Measurements from ENCODE around the gene AKT2.

The AKT2 gene

DNA sequence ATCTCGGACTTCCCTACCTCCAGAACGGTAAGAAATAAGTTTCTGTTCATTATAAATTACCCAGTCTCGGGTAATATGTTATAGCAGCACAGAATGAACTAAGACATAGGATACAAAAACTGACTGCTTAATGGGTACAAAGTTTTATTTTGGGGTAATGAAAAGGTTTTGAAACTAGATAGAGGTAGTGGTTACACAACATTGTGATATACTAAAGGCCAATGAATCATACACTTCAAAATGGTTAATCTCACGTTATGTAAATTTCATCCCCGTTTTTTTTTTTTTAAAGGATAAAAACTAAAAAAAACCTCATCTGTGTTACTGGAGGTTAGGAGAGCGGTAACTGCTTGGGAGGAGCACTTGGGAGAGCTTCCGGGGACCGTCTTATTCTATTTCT, 23.5 kb downstream of the AKT2 start:
- no peaks in the 10 kb centered on the region for H3K9me3 ChIP-seq
- no peak for TF ChIP-seq CTCF (IDR thresholded peaks at IDR 0.05)
- no peaks in the 10 kb centered on the region for H3K4me1 ChIP-seq (ENCODE audit: control insufficient read depth in 1 of 2, insufficient read depth in 1 of 2, low read depth in 1 of 2, low read length in 1 of 2)
- no peak overlapping the region for H3K27ac ChIP-seq
- H3K27me3 ChIP-seq: no peaks in the 10 kb centered on the region
- H3K36me3 ChIP-seq: peaks cover 39% of the 10 kb centered on the region
- no peak overlapping the region for H3K4me3 ChIP-seq (ENCODE audit: low read depth in 1 of 2, low read length in 1 of 2)

- no peaks in the 10 kb centered on the region for H3K9me3 ChIP-seq
- no peak for TF ChIP-seq CTCF (IDR thresholded peaks at IDR 0.05)
- H3K4me3 ChIP-seq (ENCODE audit: low read depth in 1 of 2, low read length in 1 of 2): no peak overlapping the region
- H3K36me3 ChIP-seq: peaks cover 47% of the 10 kb centered on the region
- no peaks in the 10 kb centered on the region for H3K4me1 ChIP-seq (ENCODE audit: control insufficient read depth in 1 of 2, insufficient read depth in 1 of 2, low read depth in 1 of 2, low read length in 1 of 2)
- no peaks in the 10 kb centered on the region for H3K27me3 ChIP-seq
- H3K27ac ChIP-seq: no peak overlapping the region
Measured at GRCh38 chr19:40257096-40257517, 28.0 kb downstream of the AKT2 start.

GRCh38 chr19:40256512-40256911, 28.6 kb downstream of the AKT2 start:
- Histone ChIP-seq H3K36me3 (peaks cover 52% of the 10 kb centered on the region), H3K27ac (no peak overlapping the region), H3K27me3 (no peaks in the 10 kb centered on the region), H3K4me1 (ENCODE audit: control insufficient read depth in 1 of 2, insufficient read depth in 1 of 2, low read depth in 1 of 2, low read length in 1 of 2) (no peaks in the 10 kb centered on the region), H3K4me3 (ENCODE audit: low read depth in 1 of 2, low read length in 1 of 2) (no peak overlapping the region), H3K9me3 (no peaks in the 10 kb centered on the region)
- TF ChIP-seq CTCF (IDR thresholded peaks at IDR 0.05): no peak

- H3K27me3 ChIP-seq: no peaks in the 10 kb centered on the region
- no peak for TF ChIP-seq CTCF (IDR thresholded peaks at IDR 0.05)
- no peak overlapping the region for H3K4me3 ChIP-seq (ENCODE audit: low read depth in 1 of 2, low read length in 1 of 2)
- no peaks in the 10 kb centered on the region for H3K4me1 ChIP-seq (ENCODE audit: control insufficient read depth in 1 of 2, insufficient read depth in 1 of 2, low read depth in 1 of 2, low read length in 1 of 2)
- H3K36me3 ChIP-seq: peaks cover 54% of the 10 kb centered on the region
- no peaks in the 10 kb centered on the region for H3K9me3 ChIP-seq
- H3K27ac ChIP-seq: no peak overlapping the region
Measured at GRCh38 chr19:40255619-40256166, 29.5 kb downstream of the AKT2 start.

DNA sequence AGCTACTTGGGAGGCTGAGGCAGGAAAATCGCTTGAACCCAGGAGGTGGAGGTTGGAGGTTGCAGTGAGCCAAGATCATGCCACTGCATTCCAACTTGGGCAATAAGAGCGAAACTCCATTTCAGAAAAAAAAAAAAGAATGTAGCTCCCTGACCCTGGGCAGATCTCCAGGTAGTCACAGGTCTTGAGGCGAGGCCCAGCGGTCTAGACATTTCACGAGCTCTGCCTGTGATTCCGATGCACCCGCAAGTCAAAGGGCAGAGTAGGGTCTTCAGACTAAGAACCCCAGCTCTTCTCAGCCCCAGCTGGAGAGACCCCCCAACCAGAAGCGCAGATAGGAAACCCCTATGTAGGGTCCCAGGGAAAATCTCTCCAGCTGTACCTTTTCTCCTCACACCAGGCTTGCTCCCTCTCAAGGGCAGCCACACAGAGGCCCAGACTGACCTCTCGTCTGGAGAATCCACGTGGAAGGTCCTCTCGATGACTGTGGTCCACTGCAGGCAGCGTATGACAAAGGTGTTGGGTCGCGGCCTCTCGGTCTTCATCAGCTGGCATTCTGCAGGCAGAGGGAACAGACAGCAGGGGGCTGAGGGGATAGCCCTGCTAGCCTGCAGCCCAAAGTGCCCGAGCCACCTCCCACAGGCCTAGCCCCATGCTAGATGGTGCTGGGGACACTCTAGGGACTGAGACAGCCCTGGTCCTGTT, 30.3 kb downstream of the AKT2 start:
- no peaks in the 10 kb centered on the region for H3K4me1 ChIP-seq (ENCODE audit: control insufficient read depth in 1 of 2, insufficient read depth in 1 of 2, low read depth in 1 of 2, low read length in 1 of 2)
- no peaks in the 10 kb centered on the region for H3K9me3 ChIP-seq
- no peak for TF ChIP-seq CTCF (IDR thresholded peaks at IDR 0.05)
- no peak overlapping the region for H3K27ac ChIP-seq
- no peak overlapping the region for H3K4me3 ChIP-seq (ENCODE audit: low read depth in 1 of 2, low read length in 1 of 2)
- peaks cover 58% of the 10 kb centered on the region for H3K36me3 ChIP-seq
- no peaks in the 10 kb centered on the region for H3K27me3 ChIP-seq

Data from neutrophil (primary cell).